ENCODE measurements around the gene CLCN1. TPM values are rescaled to one million over a fixed set of nuclear protein-coding genes. Genes with fewer than 3 reads are reported as not detected.

CLCN1 gene
- total RNA-seq, 2 experiments from 2014 or later, result 0.06 TPM; not detected in 1

GRCh38 chr7:143393267-143394041, 77.5 kb downstream of the CLCN1 start:
- POLR2A ChIA-PET, result no interaction called here
- CTCF ChIA-PET, result interaction anchor here (1.2 to 5.6 kb wide), 3 partner anchors 13 to 21 kb away, joined by 5 to 41 read pairs (median 11); partner anchors contain the start of genes EPHA1 and ZYX
- DNase-seq, result no peak
- Mint-ChIP-seq H3K27me3 (no peaks in the 10 kb centered on the region), H3K9me3 (no peaks in the 10 kb centered on the region), H3K4me3 (no peak overlapping the region), H3K27ac (peak overlapping the region; percentile 54), H3K36me3 (ENCODE audit: low read depth) (peaks cover 27% of the 10 kb centered on the region), H3K4me1 (peaks cover 27% of the 10 kb centered on the region)

GRCh38 chr7:143394068-143394467, 78.2 kb downstream of the CLCN1 start:
- H3K4me1 Mint-ChIP-seq, result peaks cover 26% of the 10 kb centered on the region
- no peak overlapping the region for H3K27ac Mint-ChIP-seq
- DNase-seq, result no peak
- ChIA-PET CTCF (interaction anchor here (1.2 to 5.6 kb wide), 2 partner anchors 13 to 22 kb away, joined by 5 to 41 read pairs; partner anchors contain the start of gene EPHA1), POLR2A (no interaction called here)
- no peak overlapping the region for H3K4me3 Mint-ChIP-seq
- H3K27me3 Mint-ChIP-seq, result no peaks in the 10 kb centered on the region
- peaks cover 25% of the 10 kb centered on the region for H3K36me3 Mint-ChIP-seq (ENCODE audit: low read depth)
- H3K9me3 Mint-ChIP-seq, result no peaks in the 10 kb centered on the region

GRCh38 chr7:143394777-143395176, 78.9 kb downstream of the CLCN1 start:
- peaks cover 18% of the 10 kb centered on the region for H3K36me3 Mint-ChIP-seq (ENCODE audit: low read depth)
- POLR2A ChIA-PET, result no interaction called here

GRCh38 chr7:143395187-143396149, 79.6 kb downstream of the CLCN1 start:
- Mint-ChIP-seq H3K9me3 (no peaks in the 10 kb centered on the region), H3K4me3 (no peak overlapping the region), H3K36me3 (ENCODE audit: low read depth) (peaks cover 11% of the 10 kb centered on the region), H3K27ac (peak overlapping the region; percentile 2), H3K27me3 (no peaks in the 10 kb centered on the region), H3K4me1 (peaks cover 14% of the 10 kb centered on the region)
- POLR2A ChIA-PET, result no interaction called here
- no peak for DNase-seq
- CTCF ChIA-PET, result interaction anchor here (0.9 to 5.6 kb wide), 4 partner anchors 9 to 15 kb away, joined by 4 to 41 read pairs (median 6); partner anchors contain the start of gene EPHA1

More at GRCh38 chr7:143394777-143395176, 78.9 kb downstream of the CLCN1 start:
- Mint-ChIP-seq H3K4me1 (peaks cover 19% of the 10 kb centered on the region), H3K27me3 (no peaks in the 10 kb centered on the region), H3K4me3 (no peak overlapping the region), H3K9me3 (no peaks in the 10 kb centered on the region), H3K27ac (no peak overlapping the region)
- CTCF ChIA-PET, result interaction anchor here (5.6 kb wide), 1 partner anchor 12 kb away, joined by 41 read pairs; the partner anchor contains the start of gene EPHA1
- no peak for DNase-seq

- Mint-ChIP-seq H3K4me1 (peaks cover 14% of the 10 kb centered on the region), H3K36me3 (ENCODE audit: low read depth) (peaks cover 8% of the 10 kb centered on the region), H3K9me3 (no peaks in the 10 kb centered on the region), H3K27ac (no peak overlapping the region), H3K4me3 (no peak overlapping the region), H3K27me3 (no peaks in the 10 kb centered on the region)
- ChIA-PET POLR2A (no interaction called here), CTCF (interaction anchor here (0.9 to 5.6 kb wide), 4 partner anchors 10 to 16 kb away, joined by 4 to 41 read pairs (median 6); partner anchors contain the start of gene EPHA1)
- no peak for DNase-seq
Measured at GRCh38 chr7:143396182-143396581, 80.3 kb downstream of the CLCN1 start.

- H3K27ac Mint-ChIP-seq, result peak overlapping the region; percentile 25
- peaks cover 14% of the 10 kb centered on the region for H3K4me1 Mint-ChIP-seq
- no peaks in the 10 kb centered on the region for H3K9me3 Mint-ChIP-seq
- H3K36me3 Mint-ChIP-seq (ENCODE audit: low read depth), result peaks cover 5% of the 10 kb centered on the region
- POLR2A ChIA-PET, result no interaction called here
- H3K27me3 Mint-ChIP-seq, result no peaks in the 10 kb centered on the region
- DNase-seq, result no peak
- CTCF ChIA-PET, result interaction anchor here (0.9 to 5.6 kb wide), 3 partner anchors 10 to 13 kb away, joined by 4 to 41 read pairs (median 5); partner anchors contain the start of gene EPHA1
- no peak overlapping the region for H3K4me3 Mint-ChIP-seq
Measured at GRCh38 chr7:143396625-143397556, 81.0 kb downstream of the CLCN1 start.

GRCh38 chr7:143397710-143398530, 82.0 kb downstream of the CLCN1 start:
- H3K36me3 Mint-ChIP-seq (ENCODE audit: low read depth), result peaks cover 2% of the 10 kb centered on the region
- H3K9me3 Mint-ChIP-seq, result no peaks in the 10 kb centered on the region
- no peak overlapping the region for H3K4me3 Mint-ChIP-seq
- no peak overlapping the region for H3K27ac Mint-ChIP-seq
- no peak for DNase-seq
- no peaks in the 10 kb centered on the region for H3K27me3 Mint-ChIP-seq
- ChIA-PET POLR2A (no interaction called here), CTCF (interaction anchor here (1.0 to 1.3 kb wide), 3 partner anchors 8 to 62 kb away, joined by 3 to 4 read pairs (median 4); no protein-coding TSS in a partner anchor)
- peaks cover 14% of the 10 kb centered on the region for H3K4me1 Mint-ChIP-seq

- CTCF ChIA-PET, result interaction anchor here (1.0 to 1.3 kb wide), 3 partner anchors 8 to 63 kb away, joined by 3 to 4 read pairs (median 4); no protein-coding TSS in a partner anchor
- POLR2A ChIA-PET, result no interaction called here
- no peak overlapping the region for H3K4me3 Mint-ChIP-seq
- H3K4me1 Mint-ChIP-seq, result peaks cover 15% of the 10 kb centered on the region
- no peaks in the 10 kb centered on the region for H3K27me3 Mint-ChIP-seq
- no peaks in the 10 kb centered on the region for H3K9me3 Mint-ChIP-seq
- H3K27ac Mint-ChIP-seq, result no peak overlapping the region
- no peak for DNase-seq
- no peaks in the 10 kb centered on the region for H3K36me3 Mint-ChIP-seq (ENCODE audit: low read depth)
Measured at GRCh38 chr7:143398616-143399015, 82.7 kb downstream of the CLCN1 start.

GRCh38 chr7:143399151-143399550, 83.2 kb downstream of the CLCN1 start:
- POLR2A ChIA-PET, result no interaction called here
- DNase-seq, result no peak
- H3K9me3 Mint-ChIP-seq, result no peaks in the 10 kb centered on the region
- H3K4me3 Mint-ChIP-seq, result no peak overlapping the region
- H3K4me1 Mint-ChIP-seq, result peaks cover 13% of the 10 kb centered on the region
- H3K27me3 Mint-ChIP-seq, result no peaks in the 10 kb centered on the region
- no peaks in the 10 kb centered on the region for H3K36me3 Mint-ChIP-seq (ENCODE audit: low read depth)
- CTCF ChIA-PET, result interaction anchor here (1.0 to 1.3 kb wide), 3 partner anchors 9 to 63 kb away, joined by 3 to 4 read pairs (median 3); no protein-coding TSS in a partner anchor
- H3K27ac Mint-ChIP-seq, result no peak overlapping the region

GRCh38 chr7:143399642-143400041, 83.7 kb downstream of the CLCN1 start:
- Mint-ChIP-seq H3K27me3 (no peaks in the 10 kb centered on the region), H3K9me3 (no peaks in the 10 kb centered on the region), H3K4me1 (peaks cover 13% of the 10 kb centered on the region), H3K27ac (no peak overlapping the region), H3K36me3 (ENCODE audit: low read depth) (no peaks in the 10 kb centered on the region), H3K4me3 (no peak overlapping the region)
- POLR2A ChIA-PET, result no interaction called here
- CTCF ChIA-PET, result interaction anchor here (1.3 kb wide), 2 partner anchors 9 to 15 kb away, joined by 3 read pairs; no protein-coding TSS in a partner anchor
- DNase-seq, result no peak

- Mint-ChIP-seq H3K36me3 (ENCODE audit: low read depth) (no peaks in the 10 kb centered on the region), H3K9me3 (no peaks in the 10 kb centered on the region), H3K27me3 (no peaks in the 10 kb centered on the region), H3K4me3 (no peak overlapping the region), H3K27ac (no peak overlapping the region), H3K4me1 (peaks cover 10% of the 10 kb centered on the region)
- DNase-seq, result no peak
- POLR2A ChIA-PET, result no interaction called here
- CTCF ChIA-PET, result interaction anchor here (0.6 to 3.7 kb wide), 8 partner anchors 9 to 161 kb away, joined by 3 to 18 read pairs (median 3); no protein-coding TSS in a partner anchor
Measured at GRCh38 chr7:143401265-143401664, 85.4 kb downstream of the CLCN1 start.
